Lower leg skin (tissue), 3 donors: ENCODE data around the gene MYBPH.

Experiments used
- POLR2A ChIP-seq, 2 donors: fragments of 450-650 bp; IDR thresholded peaks; one replicate each; pipeline ENCODE4 v1.6.1; 2016 to 2017; ENCODE audit warnings: antibody characterized with exemption in 2 of 2, mild to moderate bottlenecking in 1 of 2, moderate library complexity in 1 of 2
- TF ChIP-seq, protein P1 (sequence below), 3 donors: fragments of 450-650 bp; IDR thresholded peaks; one replicate each; pipeline ENCODE4 v1.5.1; 2016; ENCODE audit warnings: antibody characterized with exemption in 3 of 3, mild to moderate bottlenecking in 3 of 3, moderate library complexity in 2 of 3

DNA sequence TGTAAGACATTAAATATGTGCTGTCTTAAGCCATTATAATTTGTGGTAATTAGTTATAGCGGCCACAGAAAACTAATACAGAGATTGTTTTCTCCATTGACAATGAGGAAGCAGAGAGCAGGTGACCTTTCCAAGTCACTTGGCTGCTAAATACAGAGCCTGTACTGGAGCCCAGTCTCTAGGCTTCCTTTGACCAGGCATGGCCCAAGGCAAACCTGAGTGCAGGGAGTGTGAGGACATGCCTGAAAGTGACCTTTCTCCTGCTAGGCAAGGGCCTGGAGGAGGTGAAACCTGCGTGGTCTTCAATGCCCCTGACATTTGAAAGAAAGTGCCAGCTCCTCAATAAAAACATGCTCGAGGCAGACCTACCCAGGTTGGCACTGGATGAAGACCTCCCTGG lies 23.4 kb upstream of the MYBPH start:
- TF ChIP-seq, protein P1, sequence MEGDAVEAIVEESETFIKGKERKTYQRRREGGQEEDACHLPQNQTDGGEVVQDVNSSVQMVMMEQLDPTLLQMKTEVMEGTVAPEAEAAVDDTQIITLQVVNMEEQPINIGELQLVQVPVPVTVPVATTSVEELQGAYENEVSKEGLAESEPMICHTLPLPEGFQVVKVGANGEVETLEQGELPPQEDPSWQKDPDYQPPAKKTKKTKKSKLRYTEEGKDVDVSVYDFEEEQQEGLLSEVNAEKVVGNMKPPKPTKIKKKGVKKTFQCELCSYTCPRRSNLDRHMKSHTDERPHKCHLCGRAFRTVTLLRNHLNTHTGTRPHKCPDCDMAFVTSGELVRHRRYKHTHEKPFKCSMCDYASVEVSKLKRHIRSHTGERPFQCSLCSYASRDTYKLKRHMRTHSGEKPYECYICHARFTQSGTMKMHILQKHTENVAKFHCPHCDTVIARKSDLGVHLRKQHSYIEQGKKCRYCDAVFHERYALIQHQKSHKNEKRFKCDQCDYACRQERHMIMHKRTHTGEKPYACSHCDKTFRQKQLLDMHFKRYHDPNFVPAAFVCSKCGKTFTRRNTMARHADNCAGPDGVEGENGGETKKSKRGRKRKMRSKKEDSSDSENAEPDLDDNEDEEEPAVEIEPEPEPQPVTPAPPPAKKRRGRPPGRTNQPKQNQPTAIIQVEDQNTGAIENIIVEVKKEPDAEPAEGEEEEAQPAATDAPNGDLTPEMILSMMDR (IDR thresholded peaks at IDR 0.05) = no peak
- TF ChIP-seq POLR2A (IDR thresholded peaks at IDR 0.05) = no peak
